Activated naive CD4-positive, alpha-beta T cell treated with anti-CD3 and anti-CD28 coated beads, Interleukin-2, amount 50 U/mL, for 72 hours (primary cell): Measurements from ENCODE around the gene PYY. TPM values are rescaled to one million over a fixed set of nuclear protein-coding genes. Genes with fewer than 3 reads are reported as not detected.
A peak's percentile ranks its signal among the peaks of the same experiment; 100 is the strongest.
"Not testable (repeated sequence)": the region's sequence is repeated elsewhere in the genome, so short reads cannot be mapped to it uniquely, and the experiment has no call there.

Experiments
- ATAC-seq, 2 donors: fragments of 150-1000 bp; cut with Tn5 transposase; 2 replicates each; pipeline ENCODE4 v1.10.0; 2021; ENCODE audit warnings: mild to moderate bottlenecking in 2 of 2, moderate library complexity in 2 of 2
- DNase-seq, 2 donors: peaks; one replicate each; pipeline ENCODE4 v3.0.0; 2021 to 2022; ENCODE audit warnings: low spot score in 2 of 2
- H3K27ac Mint-ChIP-seq, 2 donors: one replicate each; pipeline ENCODE4 v1.8.0; 2022; ENCODE audit warnings: mild to moderate bottlenecking in 2 of 2, mixed read lengths in 2 of 2
- H3K36me3 Mint-ChIP-seq, 2 donors: one replicate each; pipeline ENCODE4 v1.8.0; 2022; ENCODE audit warnings: mixed read lengths in 2 of 2
- H3K9me3 Mint-ChIP-seq, 2 donors: one replicate each; pipeline ENCODE4 v1.8.0; 2022; ENCODE audit warnings: mixed read lengths in 2 of 2
- total RNA-seq, 2 donors: library from RNA; stranded (reverse); gene quantifications; one replicate each; pipeline ENCODE4 v1.2.3, GENCODE V29; 2022

PYY gene
- not detected for total RNA-seq

DNA sequence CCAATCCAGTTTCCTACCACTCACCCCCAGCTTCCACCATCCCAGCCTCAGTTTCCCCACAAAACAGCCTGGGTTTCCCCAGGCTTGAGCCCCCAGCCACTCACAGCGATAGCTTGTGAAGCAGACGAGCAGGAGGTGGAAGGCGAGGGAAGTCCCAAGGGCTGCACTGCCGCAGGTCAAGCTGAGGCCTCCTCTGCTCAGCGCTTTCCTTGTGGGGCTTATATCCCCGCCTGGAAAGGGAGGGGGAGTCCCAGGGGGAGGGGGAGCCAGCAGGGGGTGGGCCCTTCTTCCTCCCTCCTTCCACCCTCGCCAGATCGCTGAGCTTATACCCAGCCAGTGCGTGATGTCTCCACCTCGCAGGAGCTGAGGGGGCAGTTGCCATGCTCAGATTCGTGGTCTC, at the start of gene PYY:
Gene PYY (minus strand): TSS at position 195 of the 400 bp plus-strand sequence. CDS start 457 bp downstream, outside the sequence.
- no peaks in the 10 kb centered on the region for H3K9me3 Mint-ChIP-seq
- ATAC-seq (no peak), DNase-seq (no peak)
- H3K27ac Mint-ChIP-seq: no peak within 1 kb of the TSS
- H3K36me3 Mint-ChIP-seq: no peaks in the 10 kb centered on the region

DNA sequence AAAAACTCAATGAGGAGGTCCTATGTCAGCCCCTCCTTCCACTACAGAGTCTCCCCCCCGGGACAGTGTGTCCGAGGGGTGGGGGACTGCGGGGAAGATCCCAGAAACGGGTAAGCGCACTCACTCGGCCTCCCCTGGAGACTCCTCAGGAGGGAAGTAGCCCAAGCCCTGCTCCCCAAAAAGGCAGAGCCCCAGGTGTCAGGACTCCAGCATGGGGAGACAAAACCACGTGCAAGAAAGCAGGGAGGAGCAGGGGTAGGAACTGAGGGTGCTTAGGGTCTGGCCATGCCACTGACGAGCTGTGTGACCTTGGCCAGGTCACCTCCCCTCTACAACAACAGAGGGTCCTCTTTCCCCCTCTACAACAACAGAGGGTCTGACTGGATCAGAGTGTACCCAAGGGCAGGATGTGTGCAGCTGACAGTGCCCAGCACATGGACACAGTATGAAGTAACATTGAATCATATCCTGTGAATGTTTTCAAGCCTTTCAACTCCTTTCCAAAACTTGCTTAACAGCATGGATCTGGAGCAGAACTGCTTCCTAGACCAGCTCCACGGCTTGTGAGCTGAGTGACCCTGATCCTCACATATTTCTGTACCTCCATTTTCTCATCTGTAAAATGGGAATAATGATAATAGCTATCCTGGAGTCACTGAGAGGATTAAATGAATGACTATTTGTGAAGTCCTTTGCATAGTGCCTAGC, 48.6 kb upstream of the PYY start:
- ATAC-seq (no peak), DNase-seq (no peak)
- Mint-ChIP-seq H3K36me3 (no peaks in the 10 kb centered on the region), H3K27ac (no peak overlapping the region), H3K9me3 (no peaks in the 10 kb centered on the region)

DNA sequence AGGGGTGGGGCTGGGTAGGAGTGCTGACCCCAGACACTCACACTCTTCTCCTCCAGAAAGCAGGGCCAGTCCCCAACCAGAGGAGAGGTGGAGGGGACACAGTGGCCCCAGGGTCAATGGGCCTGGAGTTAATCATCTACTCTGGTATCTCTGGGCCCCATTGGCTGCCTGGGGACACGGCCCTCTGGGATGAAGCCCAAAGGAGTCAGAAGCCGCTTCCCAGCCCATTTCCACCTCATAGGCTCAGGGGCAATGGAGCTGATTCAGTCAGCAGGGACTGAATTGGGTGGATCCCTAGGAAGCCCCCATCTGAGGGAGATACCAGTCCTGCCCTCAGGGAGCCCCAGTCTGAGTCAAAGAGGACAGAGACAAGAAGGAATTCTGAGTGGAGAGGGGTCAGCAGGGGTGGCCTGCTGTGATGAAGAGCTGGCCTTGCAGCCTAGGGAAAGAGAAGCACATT, 47.8 kb upstream of the PYY start:
- ATAC-seq (no peak), DNase-seq (no peak)
- Mint-ChIP-seq H3K36me3 (no peaks in the 10 kb centered on the region), H3K9me3 (no peaks in the 10 kb centered on the region), H3K27ac (no peak overlapping the region)

DNA sequence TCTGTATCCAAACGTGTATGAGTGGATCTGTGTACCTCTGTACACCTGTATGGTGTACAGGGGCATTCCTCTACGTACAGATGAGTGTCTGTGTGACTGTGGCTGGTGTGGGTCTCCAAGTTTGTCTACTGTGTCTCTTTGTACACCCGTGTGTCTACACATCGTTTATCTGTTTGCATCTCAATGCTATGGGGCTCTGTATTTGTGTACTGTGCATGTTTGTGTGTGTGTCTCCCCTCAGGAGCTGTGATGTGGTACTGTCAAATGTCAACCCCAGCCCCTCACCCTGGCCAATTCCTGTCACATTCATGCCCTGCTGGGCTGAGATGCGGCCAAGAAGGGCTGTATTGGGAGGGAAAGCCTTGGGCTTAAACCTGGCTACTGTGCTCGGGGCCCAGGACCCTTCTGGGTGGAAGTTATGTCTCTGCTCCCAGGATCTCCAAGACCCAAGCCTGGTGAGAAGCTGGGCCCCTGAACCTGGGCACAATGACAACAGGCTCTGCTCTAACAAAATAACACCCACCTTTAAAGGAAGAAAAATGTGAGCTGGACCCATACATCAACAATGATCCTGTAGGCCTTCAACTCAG, 47.2 kb upstream of the PYY start:
- Mint-ChIP-seq H3K9me3 (no peaks in the 10 kb centered on the region), H3K36me3 (no peaks in the 10 kb centered on the region), H3K27ac (no peak overlapping the region)
- DNase-seq (no peak), ATAC-seq (no peak)

DNA sequence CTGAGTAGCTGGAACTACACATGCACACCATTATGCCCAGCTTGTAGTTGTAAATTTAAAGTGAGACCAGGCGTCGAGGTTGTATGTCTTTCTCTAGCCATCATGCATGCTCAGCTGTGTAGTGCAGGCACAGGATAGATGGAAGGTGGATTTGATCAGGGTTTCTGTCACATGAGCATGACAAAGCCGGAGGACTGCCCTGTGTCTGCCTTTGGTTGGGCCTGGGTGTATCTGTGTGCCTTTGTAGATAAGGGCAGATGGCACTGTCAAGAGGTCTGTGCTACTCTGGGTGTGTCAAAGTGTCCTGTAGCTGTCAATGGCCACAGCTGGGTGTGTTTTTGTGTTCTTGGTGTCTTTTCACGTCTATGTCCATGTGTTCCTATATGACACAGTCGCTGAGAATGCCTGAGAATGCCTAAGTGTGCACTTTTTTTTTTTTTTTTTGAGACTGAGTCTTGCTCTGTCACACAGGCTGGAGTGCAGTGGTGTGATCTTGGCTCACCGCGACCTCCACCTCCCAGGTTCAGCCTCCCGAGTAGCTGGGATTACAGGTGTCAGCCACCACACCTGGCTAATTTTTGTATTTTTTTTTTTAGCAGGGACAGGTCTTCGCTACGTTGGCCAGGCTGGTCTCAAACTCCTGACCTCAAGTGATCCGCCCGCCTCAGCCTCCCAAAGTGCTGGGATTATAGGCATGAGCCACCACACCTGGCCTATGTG, 46.6 kb upstream of the PYY start:
- H3K27ac Mint-ChIP-seq: no peak overlapping the region
- no peak for DNase-seq

DNA sequence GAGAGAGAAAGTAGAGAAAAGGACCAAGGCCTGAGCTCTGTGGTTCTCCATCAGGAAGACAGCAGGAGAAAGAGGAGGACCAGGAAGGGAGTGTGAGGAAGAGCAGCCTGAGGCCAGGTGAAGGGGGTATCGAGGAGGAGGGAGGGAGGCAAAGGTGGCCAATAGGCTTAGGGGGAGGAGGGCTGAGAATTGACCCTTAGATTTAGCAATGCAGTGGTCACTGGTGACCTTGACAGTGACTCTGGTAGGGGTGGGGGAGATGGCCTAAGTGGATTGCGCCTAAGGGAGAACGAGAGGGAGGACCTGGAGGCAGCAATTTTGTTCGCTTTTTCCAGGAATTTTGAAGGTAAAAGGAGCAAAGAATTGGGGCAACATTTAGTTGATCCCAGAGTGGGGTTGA, 45.3 kb upstream of the PYY start:
- Mint-ChIP-seq H3K27ac (no peak overlapping the region), H3K9me3 (no peaks in the 10 kb centered on the region), H3K36me3 (no peaks in the 10 kb centered on the region)
- ATAC-seq (no peak), DNase-seq (no peak)

More for the DNA sequence above, 46.6 kb upstream of the PYY start:
- no peak for ATAC-seq
- Mint-ChIP-seq H3K9me3 (no peaks in the 10 kb centered on the region), H3K36me3 (no peaks in the 10 kb centered on the region)

DNA sequence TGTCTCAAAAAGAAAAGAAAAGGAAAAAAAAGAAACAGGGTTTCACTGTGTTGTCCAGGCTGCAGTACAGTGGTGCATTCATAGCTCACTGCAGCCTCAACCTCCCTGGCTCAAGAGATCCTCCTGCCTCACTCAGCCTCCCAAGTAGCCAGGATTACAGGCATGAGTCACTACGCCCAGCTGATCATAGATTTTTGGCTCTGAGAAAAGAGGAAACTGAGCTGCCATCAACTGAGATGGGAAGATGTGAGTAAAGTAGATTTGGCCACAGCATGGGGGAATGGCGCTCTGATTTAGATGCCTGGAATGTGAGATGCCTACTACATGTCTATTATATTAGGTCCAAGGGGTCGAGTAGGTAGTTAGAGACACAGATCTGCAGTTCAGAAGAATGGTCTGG, 44.8 kb upstream of the PYY start:
- no peak for ATAC-seq
- no peak for DNase-seq

DNA sequence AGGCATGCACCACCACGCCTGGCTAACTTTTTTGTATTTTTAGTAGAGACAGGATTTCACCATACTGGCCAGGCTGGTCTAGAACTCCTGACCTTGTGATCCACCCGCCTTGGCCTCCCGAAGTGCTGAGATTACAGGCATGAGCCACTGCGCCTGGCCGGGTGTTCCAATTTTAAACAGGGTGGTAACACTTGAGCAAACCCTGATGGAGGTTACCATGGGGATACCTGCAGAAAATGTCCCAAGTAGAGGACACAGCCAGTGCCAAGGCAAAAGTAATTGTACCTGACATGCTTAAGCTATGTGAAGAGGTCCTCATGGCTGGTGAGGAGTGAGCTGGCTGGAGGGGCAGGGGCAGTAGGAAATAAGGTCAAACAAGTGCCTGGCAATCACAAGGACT, 43.4 kb upstream of the PYY start:
- not testable (repeated sequence) for ATAC-seq, H3K36me3 Mint-ChIP-seq

More for the DNA sequence above, 44.8 kb upstream of the PYY start:
- H3K9me3 Mint-ChIP-seq: no peaks in the 10 kb centered on the region
- no peak overlapping the region for H3K27ac Mint-ChIP-seq
- H3K36me3 Mint-ChIP-seq: no peaks in the 10 kb centered on the region

DNA sequence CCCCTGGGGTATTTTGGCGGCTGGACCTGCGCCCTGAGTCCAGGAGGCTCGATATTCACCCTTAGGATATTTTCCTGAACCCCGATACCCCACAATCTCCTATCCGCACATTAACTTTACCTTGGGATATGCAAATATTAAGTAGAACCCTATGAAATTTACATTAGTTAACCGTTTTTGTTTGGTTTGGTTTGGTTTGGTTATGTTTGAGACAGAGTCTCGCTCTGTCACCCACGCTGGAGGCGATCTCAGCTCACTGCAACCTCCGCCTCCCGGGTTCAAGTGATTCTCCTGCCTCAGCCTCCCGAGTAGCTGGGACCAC, 41.4 kb upstream of the PYY start:
- Mint-ChIP-seq H3K27ac (no peak overlapping the region), H3K9me3 (no peaks in the 10 kb centered on the region), H3K36me3 (no peaks in the 10 kb centered on the region)
- ATAC-seq (no peak), DNase-seq (no peak)

More for the DNA sequence above, 43.4 kb upstream of the PYY start:
- H3K27ac Mint-ChIP-seq, H3K9me3 Mint-ChIP-seq, DNase-seq: not testable (repeated sequence)

DNA sequence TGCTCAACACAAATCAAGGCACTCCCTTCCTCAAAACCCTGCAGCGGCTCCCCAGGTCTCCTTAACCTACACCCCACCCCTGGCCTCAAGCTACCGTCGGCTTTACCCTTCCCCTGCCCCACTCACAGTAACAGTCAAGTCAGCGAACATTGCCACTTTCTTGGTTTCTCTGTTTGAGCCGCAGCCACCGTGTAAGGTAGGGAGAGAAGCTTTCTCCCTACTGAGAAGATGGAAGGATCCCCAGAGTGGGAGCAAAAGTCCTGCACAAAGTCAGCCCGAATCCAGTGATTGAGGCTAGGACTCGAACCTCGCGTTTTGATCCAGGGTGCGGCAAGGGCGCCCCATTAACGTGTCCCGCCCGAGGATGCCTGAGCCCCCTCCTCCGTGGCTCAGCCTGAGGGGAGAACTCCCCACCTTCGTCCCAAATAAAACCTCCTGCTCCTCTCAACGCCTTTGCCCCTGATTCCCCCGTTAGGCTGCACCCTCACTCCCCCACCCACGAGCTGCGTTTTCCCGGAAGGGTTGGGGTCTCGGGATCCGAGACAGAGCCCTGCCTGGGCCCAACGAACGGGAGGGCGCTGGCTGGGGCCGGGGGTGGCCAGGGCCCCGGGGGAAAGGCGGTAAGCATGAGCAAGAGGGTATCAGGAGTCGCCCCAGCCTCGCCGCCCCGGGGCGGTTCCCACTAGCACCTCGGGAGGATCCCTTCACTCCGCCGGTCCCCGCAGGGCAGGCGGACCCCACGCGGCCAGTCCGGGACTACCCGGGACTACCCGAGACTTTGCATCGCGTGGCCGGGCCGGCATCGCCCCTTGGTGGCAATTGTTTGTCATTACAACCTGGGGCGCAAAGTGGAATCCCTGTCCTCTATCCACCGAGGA, 40.8 kb upstream of the PYY start:
- peak; percentile 82 to 92 for ATAC-seq
- Mint-ChIP-seq H3K36me3 (no peaks in the 10 kb centered on the region), H3K9me3 (no peaks in the 10 kb centered on the region), H3K27ac (no peak overlapping the region)
- peak; percentile 61 to 80 for DNase-seq

DNA sequence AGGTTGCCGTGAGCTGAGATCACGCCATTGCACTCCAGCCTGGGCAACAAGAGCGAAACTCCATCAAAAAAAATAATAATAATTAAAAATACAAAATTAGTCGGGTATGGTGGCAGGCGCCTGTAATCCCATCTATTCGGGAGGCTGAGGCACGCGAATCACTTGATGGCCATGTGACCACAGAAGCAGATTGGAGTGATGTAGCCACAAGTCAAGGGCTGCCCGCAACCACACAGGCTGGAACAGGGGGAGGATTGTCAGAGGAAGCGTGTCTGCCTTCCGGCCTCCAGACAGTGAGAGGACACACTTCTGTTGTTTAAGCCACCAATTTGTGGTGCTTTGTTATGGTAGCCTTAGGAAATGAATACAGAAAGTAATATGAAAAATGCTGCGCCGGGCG, 38.9 kb upstream of the PYY start:
- H3K27ac Mint-ChIP-seq: no peak overlapping the region
- DNase-seq: no peak
- H3K36me3 Mint-ChIP-seq: no peaks in the 10 kb centered on the region
- no peak for ATAC-seq
- H3K9me3 Mint-ChIP-seq: no peaks in the 10 kb centered on the region

DNA sequence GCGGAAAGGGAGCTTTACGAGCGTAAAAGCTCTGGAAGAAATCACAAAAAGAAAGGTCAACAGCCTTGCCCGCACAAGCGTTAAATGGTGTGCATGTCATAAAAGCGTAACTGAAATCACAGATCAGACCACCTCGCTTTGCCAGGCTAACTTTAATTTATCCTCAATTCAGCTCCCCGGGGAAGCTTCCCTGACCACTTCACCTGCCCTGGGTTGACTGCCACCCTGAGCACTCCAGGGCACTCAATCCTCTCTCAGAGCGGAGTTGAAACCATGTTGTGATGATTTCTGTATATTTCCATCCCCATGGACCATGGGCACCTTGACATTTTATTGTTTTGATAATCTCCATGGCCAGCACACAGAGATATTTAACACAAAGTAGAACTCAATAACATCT, 34.6 kb upstream of the PYY start:
- H3K36me3 Mint-ChIP-seq: no peaks in the 10 kb centered on the region
- no peak for DNase-seq
- no peak overlapping the region for H3K27ac Mint-ChIP-seq
- ATAC-seq: no peak
- no peaks in the 10 kb centered on the region for H3K9me3 Mint-ChIP-seq

DNA sequence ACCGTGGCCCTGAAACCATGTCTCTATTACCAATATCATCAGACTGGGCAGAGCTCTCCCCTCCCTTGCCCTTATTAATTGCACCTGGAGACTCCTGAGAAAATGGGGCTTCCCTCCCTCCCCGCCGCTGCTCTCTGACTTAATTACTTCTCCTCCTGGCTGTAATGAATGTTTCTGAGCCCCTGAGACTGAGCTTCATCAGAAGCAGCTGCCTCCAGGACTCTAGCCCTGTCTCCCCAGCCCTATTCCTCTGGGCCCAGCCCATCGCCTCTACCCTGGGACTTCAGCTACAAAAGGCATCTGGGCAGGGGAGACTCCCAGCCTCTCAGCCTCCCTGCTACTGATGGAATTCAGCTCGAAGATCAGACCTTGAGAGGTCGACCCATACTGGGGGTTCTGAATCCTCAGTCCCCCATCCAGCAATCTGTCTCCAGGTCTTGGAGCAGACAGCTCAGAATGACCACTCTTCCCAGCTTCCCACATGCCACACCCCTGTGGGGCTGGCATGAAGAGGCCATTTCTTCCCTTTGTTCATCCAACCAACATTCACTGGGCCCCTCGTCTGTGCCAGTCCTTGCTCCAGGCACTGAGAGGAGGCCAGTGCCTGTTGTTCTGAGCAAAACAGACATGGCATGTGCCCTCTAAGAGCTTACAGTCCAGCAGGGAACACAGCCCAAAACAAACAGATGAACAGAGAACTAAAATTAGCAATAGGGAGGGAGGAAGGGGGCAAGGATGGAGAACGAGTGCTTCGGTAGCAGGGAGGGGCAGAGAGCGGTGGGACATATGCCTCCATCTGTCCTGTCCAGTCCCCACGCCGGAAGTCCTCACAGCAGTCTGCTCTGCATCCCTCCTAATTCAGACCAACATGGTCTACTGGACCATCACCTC, 33.6 kb upstream of the PYY start:
- no peaks in the 10 kb centered on the region for H3K9me3 Mint-ChIP-seq
- H3K36me3 Mint-ChIP-seq: no peaks in the 10 kb centered on the region
- DNase-seq (no peak), ATAC-seq (no peak)
- no peak overlapping the region for H3K27ac Mint-ChIP-seq

DNA sequence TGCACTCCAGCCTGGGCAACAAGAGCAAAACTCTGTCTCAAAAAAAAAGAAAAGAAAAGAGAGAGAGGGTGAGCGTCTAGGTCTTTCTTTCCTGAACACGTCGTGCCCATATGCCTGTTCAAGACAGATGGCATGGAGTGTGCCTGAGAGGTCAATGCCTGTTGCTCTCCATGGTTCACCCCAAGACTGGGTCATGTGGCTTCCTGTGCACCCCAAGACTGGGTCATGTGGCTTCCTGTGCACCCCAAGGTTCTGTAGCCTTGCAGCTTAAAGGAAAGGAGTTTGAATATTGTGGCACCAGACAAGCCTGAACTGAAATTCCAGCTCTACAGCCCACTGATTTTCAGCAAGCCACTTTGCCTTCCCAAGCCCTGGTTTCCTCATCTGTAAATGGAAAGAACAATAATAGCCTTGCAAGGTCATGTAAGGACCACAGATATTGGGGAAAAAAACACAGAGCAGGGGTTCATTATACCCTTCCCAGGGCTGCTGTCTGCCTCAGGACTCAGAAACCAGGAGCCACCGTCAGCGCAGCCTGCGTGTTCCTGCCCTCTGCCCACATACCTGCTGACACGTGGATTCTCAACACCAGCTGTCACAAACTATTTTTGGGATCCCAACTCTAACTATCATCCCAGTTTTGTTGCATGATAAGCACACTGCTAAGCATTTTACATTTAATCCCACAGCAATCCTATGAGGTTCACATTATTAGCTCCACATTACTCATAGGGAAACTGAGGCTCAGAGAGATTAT, 32.7 kb upstream of the PYY start:
- ATAC-seq (no peak), DNase-seq (no peak)
- no peaks in the 10 kb centered on the region for H3K9me3 Mint-ChIP-seq
- H3K36me3 Mint-ChIP-seq: no peaks in the 10 kb centered on the region
- H3K27ac Mint-ChIP-seq: no peak overlapping the region

DNA sequence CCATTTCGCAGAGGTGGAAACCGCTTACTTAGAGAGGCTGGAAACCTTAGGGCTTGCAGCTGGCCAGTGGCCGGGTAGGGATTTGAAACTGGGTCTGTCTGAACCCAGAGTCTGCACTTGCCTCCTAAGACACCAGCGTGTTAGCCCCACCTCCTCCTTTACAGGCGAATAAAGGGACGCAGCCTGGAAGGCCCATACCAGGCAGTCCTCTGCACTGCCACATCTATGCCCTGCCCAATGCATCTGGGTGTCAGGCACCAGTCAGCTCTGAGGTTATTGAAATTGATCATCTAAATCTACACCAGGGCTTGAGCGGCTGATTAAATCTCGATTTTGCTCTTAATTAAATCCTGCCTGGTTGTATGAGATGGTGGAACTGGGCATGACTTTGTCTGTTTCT, 30.8 kb upstream of the PYY start:
- Mint-ChIP-seq H3K27ac (no peak overlapping the region), H3K36me3 (no peaks in the 10 kb centered on the region), H3K9me3 (no peaks in the 10 kb centered on the region)
- ATAC-seq (no peak), DNase-seq (no peak)
